NT2/D1 (cell line): ENCODE data around the gene DCDC2C.

ENCODE experiments used
- SUZ12 ChIP-seq: IDR thresholded peaks from 2 replicates; pipeline ENCODE4 v1.6.1; 2011; ENCODE audit not compliant: insufficient read length, insufficient read depth; ENCODE audit errors: extremely low read depth
- YY1 ChIP-seq: IDR thresholded peaks from 2 replicates; pipeline ENCODE4 v1.6.1; 2011; ENCODE audit not compliant: insufficient read length, insufficient read depth

- TF ChIP-seq YY1: no peak
- no peak for TF ChIP-seq SUZ12
Observed at GRCh38 chr2:3655871-3656761, 47.3 kb upstream of the DCDC2C start.
